MM.1S (cell line): ENCODE data around the gene SPEM3.

Experiments used
- DNase-seq: peaks from one replicate; pipeline ENCODE4 v3.0.0-alpha.2; 2015
- H2AFZ ChIP-seq: fragments of 300-600 bp; sonication (generic); 2 replicates; pipeline ENCODE4 v1.6.0; 2016; ENCODE audit warnings: antibody characterized with exemption, low read length
- H3F3A ChIP-seq: fragments of 300-600 bp; sonication (generic); 2 replicates; pipeline ENCODE4 v1.6.1; 2016; ENCODE audit warnings: mild to moderate bottlenecking, antibody characterized with exemption, low read length, moderate library complexity, mixed read lengths; ENCODE audit not compliant: insufficient read depth
- H3K27ac ChIP-seq: fragments of 300-600 bp; sonication (generic); 2 replicates; pipeline ENCODE4 v1.5.1; 2016; ENCODE audit warnings: mild to moderate bottlenecking, low read length
- H3K27me3 ChIP-seq: fragments of 300-600 bp; sonication (generic); replicated peaks from 2 replicates; pipeline ENCODE4 v1.6.0; 2016; ENCODE audit warnings: low read length; ENCODE audit not compliant: insufficient read depth
- H3K36me3 ChIP-seq: fragments of 300-600 bp; sonication (generic); replicated peaks from 2 replicates; pipeline ENCODE4 v1.6.1; 2016; ENCODE audit warnings: mild to moderate bottlenecking, low read length, mixed read lengths; ENCODE audit not compliant: insufficient read depth
- H3K4me1 ChIP-seq: fragments of 300-600 bp; sonication (generic); 2 replicates; pipeline ENCODE4 v1.6.1; 2016; ENCODE audit warnings: low read length, mixed read lengths
- H3K4me2 ChIP-seq: fragments of 300-600 bp; sonication (generic); 2 replicates; pipeline ENCODE4 v1.6.0; 2016; ENCODE audit warnings: low read depth, low read length
- H3K4me3 ChIP-seq: fragments of 300-600 bp; sonication (generic); 2 replicates; pipeline ENCODE4 v1.5.1; 2016; ENCODE audit warnings: low read length, mixed read lengths
- H3K79me2 ChIP-seq: fragments of 300-600 bp; sonication (generic); 2 replicates; pipeline ENCODE4 v1.6.1; 2016; ENCODE audit warnings: mixed run types, low read length, mixed read lengths
- H3K9ac ChIP-seq: fragments of 300-600 bp; sonication (generic); 2 replicates; pipeline ENCODE4 v1.6.1; 2016; ENCODE audit warnings: low read length, mixed read lengths
- H3K9me2 ChIP-seq: fragments of 300-600 bp; sonication (generic); replicated peaks from 2 replicates; pipeline ENCODE4 v1.6.1; 2016; ENCODE audit warnings: mild to moderate bottlenecking, low read length, mixed read lengths; ENCODE audit not compliant: insufficient read depth
- H3K9me3 ChIP-seq: fragments of 300-600 bp; sonication (generic); replicated peaks from 2 replicates; pipeline ENCODE4 v1.6.1; 2016; ENCODE audit warnings: mild to moderate bottlenecking, low read length, mixed read lengths; ENCODE audit not compliant: insufficient read depth
- H4K20me1 ChIP-seq: fragments of 300-600 bp; sonication (generic); 2 replicates; pipeline ENCODE4 v1.6.1; 2016; ENCODE audit warnings: mild to moderate bottlenecking, low read length, moderate library complexity, mixed read lengths; ENCODE audit not compliant: insufficient read depth
- EZH2 ChIP-seq: fragments of 300-600 bp; sonication (generic); optimal IDR thresholded peaks from 2 replicates; pipeline ENCODE3; 2017; ENCODE audit warnings: low read depth, mild to moderate bottlenecking, antibody characterized with exemption, low read length, mixed read lengths
- EZH2phosphoT487 ChIP-seq: fragments of 300-600 bp; sonication (generic); IDR thresholded peaks from 2 replicates; pipeline ENCODE4 v1.6.1; 2018; ENCODE audit warnings: antibody characterized with exemption, low read length
- TF ChIP-seq, protein P1 (sequence below): fragments of 300-600 bp; sonication (generic); IDR thresholded peaks from 2 replicates; pipeline ENCODE4 v1.5.1; 2016; ENCODE audit warnings: antibody characterized with exemption, low read length, mixed read lengths

SPEM3 gene

DNA sequence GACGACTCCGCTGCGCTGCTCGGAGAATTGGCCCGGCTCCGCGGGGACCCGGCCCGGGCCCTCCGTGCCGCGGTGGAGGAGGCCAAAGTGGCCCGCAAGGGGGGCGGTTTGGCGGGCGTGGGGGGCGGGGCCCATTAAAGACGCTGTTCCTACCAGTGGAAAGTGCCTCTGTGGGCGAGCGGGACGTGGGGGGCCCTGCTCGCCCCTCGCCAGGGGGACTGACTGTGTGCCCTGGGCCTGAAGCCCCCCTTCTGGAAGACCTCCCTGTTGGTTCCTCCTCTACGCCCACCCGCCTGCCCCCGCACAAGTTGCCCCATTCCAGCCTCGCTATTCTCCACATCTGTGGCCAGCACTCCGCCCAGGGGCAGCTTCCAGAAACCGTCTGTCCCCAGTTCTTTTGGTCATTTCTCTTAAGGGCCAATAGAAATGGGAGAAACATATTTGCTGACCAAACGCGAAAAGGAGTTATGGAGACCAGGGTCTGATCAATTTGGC is 8.8 kb downstream of the SPEM3 start:
- Histone ChIP-seq H3K4me1 (peaks cover 10% of the 10 kb centered on the region), H3K9ac (no peak overlapping the region), H2AFZ (no peak overlapping the region), H3K4me3 (no peak overlapping the region; the same call in 1 of the 2 replicates), H3K9me3 (no peaks in the 10 kb centered on the region), H3K4me2 (peak overlapping the region; percentile 72; the same call in 1 of the 2 replicates), H3K79me2 (no peaks in the 10 kb centered on the region), H3K27ac (no peak overlapping the region), H3K9me2 (no peaks in the 10 kb centered on the region), H3K27me3 (peaks cover 45% of the 10 kb centered on the region), H3F3A (peaks cover 14% of the 10 kb centered on the region), H4K20me1 (no peaks in the 10 kb centered on the region), H3K36me3 (no peaks in the 10 kb centered on the region)
- TF ChIP-seq EZH2 (no peak), EZH2phosphoT487 (no peak)
- TF ChIP-seq, protein P1, sequence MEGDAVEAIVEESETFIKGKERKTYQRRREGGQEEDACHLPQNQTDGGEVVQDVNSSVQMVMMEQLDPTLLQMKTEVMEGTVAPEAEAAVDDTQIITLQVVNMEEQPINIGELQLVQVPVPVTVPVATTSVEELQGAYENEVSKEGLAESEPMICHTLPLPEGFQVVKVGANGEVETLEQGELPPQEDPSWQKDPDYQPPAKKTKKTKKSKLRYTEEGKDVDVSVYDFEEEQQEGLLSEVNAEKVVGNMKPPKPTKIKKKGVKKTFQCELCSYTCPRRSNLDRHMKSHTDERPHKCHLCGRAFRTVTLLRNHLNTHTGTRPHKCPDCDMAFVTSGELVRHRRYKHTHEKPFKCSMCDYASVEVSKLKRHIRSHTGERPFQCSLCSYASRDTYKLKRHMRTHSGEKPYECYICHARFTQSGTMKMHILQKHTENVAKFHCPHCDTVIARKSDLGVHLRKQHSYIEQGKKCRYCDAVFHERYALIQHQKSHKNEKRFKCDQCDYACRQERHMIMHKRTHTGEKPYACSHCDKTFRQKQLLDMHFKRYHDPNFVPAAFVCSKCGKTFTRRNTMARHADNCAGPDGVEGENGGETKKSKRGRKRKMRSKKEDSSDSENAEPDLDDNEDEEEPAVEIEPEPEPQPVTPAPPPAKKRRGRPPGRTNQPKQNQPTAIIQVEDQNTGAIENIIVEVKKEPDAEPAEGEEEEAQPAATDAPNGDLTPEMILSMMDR: no peak
- no peak for DNase-seq

DNA sequence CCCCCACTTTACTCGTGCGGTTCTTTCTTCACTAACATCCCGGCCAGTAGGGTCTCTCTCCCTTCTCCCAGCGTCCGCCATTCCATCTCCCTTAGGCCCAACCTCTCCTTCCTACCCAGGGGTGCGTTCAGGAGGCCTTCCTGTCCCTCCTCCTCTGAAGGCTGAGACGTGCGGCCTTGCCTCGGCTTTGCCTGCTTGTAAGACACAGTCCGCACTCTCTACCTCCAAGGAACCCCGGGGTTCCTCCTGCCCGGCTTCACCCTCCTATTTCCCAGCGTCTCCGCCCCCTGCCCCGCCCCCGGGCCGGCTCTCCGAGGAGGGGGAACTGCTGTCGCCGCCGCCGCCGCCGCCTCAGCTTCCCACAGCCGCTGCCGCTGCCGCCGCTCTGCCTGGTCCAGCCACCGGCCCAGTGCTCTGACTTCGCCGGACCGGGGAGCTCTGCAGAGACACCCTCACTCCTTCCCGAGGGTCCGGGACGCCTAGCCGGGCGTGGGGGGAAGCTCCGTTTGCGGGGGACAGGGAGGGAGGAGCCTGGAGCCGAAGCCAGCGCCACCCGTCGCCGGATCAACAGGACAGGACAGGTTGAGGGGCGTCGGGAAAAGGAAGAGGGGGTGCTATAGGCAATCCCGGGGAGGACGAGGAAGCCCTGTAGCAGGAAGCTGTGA is 9.4 kb downstream of the SPEM3 start:
- no peaks in the 10 kb centered on the region for H4K20me1 ChIP-seq
- H3K4me3 ChIP-seq: no peak overlapping the region
- peaks cover 49% of the 10 kb centered on the region for H3K27me3 ChIP-seq
- no peak overlapping the region for H3K9ac ChIP-seq
- no peak overlapping the region for H2AFZ ChIP-seq
- peaks cover 14% of the 10 kb centered on the region for H3F3A ChIP-seq
- H3K4me1 ChIP-seq: peaks cover 10% of the 10 kb centered on the region
- TF ChIP-seq EZH2: no peak
- no peak for TF ChIP-seq EZH2phosphoT487
- TF ChIP-seq, protein P1: no peak
- no peaks in the 10 kb centered on the region for H3K9me2 ChIP-seq
- no peak for DNase-seq
- H3K36me3 ChIP-seq: no peaks in the 10 kb centered on the region
- H3K4me2 ChIP-seq: no peak overlapping the region
- no peaks in the 10 kb centered on the region for H3K79me2 ChIP-seq
- no peaks in the 10 kb centered on the region for H3K9me3 ChIP-seq
- H3K27ac ChIP-seq: no peak overlapping the region

DNA sequence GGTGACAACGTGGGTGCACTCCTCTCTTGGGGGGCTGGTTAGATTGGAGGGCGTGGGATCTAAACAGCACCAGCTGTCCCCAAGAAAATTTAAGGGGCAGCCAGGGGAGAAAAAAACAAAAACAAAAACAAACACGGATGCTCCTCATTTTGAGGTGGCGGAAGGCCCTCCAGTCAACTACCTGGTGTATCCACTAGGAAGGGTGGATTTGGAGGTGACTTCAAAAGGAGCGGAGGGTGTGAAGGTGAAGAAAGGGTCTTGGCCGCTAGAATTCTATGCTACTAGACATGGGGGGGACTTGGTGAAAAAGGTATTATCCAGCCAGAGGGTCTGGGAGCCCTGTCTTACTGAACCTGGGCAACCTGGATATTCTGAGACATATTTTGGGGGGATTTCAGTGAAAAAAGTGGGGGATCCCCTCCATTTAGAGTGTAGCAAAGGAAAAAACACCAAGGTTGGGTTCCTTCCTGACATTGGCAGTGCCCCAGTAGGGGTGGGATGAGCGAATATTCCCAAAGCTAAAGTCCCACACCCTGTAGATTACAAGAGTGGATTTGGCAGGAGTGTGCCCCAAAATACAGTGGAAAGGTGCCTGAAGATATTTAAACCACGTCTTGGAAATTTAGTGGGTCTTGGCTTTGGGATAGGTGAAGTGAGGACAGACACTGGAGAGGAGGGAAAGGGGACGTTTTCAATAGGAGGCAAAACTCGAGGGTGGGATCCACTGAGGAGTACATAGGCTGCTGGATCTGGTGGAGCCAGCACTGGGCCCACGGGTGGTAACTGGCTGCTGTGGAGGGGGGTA is 10.2 kb downstream of the SPEM3 start:
- Histone ChIP-seq H3K4me2 (no peak overlapping the region), H3K9me2 (no peaks in the 10 kb centered on the region), H3F3A (peaks cover 14% of the 10 kb centered on the region), H3K4me1 (peaks cover 10% of the 10 kb centered on the region), H3K27me3 (peaks cover 57% of the 10 kb centered on the region), H3K79me2 (no peaks in the 10 kb centered on the region), H3K9me3 (no peaks in the 10 kb centered on the region), H4K20me1 (no peaks in the 10 kb centered on the region), H3K4me3 (no peak overlapping the region), H3K9ac (no peak overlapping the region), H2AFZ (no peak overlapping the region), H3K36me3 (no peaks in the 10 kb centered on the region), H3K27ac (no peak overlapping the region)
- DNase-seq: no peak
- TF ChIP-seq EZH2 (no peak), EZH2phosphoT487 (no peak)
- TF ChIP-seq, protein P1: no peak
